HG03439 (cell line): ENCODE data around the gene SEL1L2.
"Not testable (repeated sequence)": the region's sequence is repeated elsewhere in the genome, so short reads cannot be mapped to it uniquely, and the experiment has no call there.

Experiments used
- ATAC-seq: cut with Tn5 transposase; IDR thresholded peaks from one replicate; pipeline ENCODE4 v1.9.1; 2021; ENCODE audit warnings: mild to moderate bottlenecking, moderate library complexity; ENCODE audit not compliant: unreplicated experiment

The SEL1L2 gene, protein sequence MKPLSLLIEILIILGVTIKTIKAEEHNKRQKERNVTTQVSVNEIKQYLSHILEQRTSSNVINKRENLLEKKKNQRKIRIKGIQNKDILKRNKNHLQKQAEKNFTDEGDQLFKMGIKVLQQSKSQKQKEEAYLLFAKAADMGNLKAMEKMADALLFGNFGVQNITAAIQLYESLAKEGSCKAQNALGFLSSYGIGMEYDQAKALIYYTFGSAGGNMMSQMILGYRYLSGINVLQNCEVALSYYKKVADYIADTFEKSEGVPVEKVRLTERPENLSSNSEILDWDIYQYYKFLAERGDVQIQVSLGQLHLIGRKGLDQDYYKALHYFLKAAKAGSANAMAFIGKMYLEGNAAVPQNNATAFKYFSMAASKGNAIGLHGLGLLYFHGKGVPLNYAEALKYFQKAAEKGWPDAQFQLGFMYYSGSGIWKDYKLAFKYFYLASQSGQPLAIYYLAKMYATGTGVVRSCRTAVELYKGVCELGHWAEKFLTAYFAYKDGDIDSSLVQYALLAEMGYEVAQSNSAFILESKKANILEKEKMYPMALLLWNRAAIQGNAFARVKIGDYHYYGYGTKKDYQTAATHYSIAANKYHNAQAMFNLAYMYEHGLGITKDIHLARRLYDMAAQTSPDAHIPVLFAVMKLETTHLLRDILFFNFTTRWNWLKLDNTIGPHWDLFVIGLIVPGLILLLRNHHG

DNA sequence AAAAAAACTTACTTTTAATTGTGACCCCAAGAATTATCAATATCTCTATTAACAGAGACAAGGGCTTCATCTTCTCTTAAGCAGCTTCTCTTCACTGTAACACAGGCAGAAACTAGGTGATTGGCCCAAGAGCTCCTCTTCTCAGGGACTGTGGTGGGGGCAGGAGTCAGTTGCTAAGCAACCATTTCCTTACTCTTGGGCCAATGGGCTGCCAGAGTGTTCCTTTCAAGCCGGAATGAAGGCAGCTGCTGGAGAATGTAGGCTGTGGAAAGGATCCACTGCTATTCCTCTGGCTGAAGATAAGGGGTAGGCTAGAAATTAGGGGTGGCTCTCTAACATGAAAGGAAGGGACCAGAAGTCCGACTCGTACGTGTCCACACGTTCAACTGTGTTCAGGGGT, at the start of gene SEL1L2:
TSS of gene SEL1L2 (minus strand) at position 150 of the 400 bp plus-strand sequence. CDS start at position 70, 80 bp downstream.
- ATAC-seq: no peak

DNA sequence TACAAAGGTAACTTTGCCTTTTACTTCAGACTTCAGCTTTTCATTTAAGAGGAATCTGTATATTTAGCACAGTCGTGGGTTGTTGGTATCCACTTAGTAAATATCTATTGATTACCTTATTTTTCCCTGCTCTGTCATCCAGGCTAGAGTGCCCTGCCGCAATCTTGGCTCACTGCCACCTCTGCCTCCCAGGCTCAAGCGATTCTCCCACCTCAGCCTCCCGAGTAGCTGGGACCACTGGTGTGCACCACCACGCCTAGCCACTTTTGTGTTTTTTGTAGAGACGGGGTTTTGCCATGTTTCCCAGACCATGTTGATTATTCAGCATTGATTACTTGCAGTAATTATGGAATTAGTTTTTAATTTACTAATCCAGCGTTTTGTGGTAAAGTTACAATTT, 46.2 kb upstream of the SEL1L2 start:
- no peak for ATAC-seq

DNA sequence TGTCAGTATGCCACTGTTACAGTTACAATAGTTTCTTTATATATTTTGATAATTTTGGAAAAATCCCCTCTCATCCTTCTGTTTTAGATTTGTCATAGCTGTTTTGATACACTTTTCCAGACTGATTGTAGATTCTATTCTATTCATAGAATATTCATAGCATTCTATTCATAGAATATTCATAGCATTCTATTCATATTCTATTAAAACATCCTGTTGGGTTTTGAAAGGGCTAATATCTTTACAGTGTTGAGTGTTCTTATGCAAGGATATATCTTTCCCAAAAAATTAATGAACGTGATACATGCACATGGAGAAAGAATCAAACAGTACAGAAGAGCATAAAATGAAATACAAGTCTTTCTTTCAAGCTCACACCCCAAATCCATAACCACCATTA, 42.9 kb upstream of the SEL1L2 start:
- no peak for ATAC-seq

DNA sequence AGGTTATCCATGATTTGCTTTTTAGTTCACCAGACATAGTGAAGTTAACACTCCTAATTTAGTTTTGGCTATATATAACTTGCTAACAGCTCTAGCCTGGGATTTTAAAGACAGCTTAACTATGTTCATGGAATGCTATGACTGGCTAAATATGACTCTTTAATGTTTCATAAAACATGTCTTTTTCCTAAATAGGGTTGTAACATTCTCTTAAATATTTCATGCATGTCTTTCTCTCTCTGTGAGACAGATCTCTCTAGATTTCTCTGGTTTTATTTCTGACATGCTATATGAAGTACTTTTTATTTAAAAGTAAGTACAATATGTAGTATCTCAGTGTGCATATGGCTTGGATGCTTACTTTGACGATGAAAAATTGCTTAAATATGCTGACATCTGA, 40.6 kb upstream of the SEL1L2 start:
- ATAC-seq: no peak

DNA sequence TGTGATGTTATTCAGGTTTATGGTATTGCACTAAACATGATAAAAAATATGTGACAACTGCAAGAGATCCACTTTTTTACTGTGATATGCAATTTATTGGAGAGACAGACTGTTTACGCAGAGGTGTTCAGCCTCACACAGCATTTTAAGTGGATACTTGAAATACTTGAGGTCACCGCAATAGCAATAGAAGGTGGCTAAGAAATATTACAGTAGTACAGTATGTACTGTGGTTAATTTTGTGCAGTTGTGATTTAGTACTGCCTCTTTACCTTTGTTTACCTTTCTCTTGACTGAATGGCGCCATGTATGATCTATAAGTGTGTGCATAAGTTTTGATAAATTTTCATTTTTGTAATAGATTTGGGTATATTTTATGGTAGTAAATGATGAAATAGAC, 22.3 kb upstream of the SEL1L2 start:
- ATAC-seq: no peak

DNA sequence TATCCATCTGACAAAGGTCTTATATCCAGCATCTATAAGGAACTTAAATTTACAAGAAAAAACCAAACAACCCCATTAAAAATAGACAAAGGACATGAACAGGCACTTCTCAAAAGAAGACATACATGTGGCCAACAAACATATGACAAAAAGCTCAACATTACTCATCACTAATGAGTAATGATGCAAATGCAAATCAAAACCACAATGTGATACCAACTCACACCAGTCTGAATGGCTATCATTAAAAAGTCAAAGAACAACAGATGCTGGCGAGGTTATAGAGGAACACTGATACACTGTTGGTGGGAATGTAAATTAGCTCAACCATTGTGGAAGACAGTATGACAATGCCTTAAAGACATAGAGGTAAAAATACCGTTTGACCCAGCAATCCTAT, 18.8 kb upstream of the SEL1L2 start:
- ATAC-seq: no peak

DNA sequence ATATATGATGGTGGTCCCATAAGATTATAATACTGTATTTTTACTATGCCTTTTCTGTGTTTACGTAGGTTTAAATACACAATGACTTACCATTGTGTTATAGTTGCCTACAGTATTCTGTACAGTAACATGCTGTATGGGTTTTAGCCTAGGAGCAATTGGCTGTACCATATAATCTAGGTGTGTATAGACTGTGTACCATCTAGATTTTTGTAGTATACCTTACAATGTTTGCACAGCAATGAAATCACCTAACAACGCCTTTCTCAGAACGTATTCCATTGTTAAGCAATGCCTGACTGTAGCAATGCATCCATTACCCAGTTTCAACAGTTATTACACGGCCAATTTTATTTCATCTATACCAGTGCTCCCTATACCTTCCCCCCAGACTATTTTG, 15.6 kb upstream of the SEL1L2 start:
- ATAC-seq: no peak

DNA sequence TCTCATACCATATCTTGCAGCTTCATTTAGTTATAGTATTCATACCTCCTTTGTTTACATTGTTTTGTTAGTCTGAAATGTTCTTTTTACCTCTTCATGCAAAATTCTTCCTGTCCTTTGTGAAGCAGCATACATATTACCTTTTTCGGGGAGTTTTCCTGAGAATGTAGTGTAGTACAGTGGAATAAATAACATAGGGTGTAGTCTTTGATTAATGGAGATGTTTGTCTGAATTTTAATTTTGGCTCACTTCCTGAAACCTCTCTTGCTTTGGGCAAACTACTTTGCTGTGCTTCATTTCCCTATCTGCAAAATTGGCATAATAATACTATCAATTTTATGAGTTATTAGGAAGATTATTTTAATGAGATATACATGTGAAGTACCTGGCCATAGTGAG, 10.5 kb upstream of the SEL1L2 start:
- no peak for ATAC-seq

DNA sequence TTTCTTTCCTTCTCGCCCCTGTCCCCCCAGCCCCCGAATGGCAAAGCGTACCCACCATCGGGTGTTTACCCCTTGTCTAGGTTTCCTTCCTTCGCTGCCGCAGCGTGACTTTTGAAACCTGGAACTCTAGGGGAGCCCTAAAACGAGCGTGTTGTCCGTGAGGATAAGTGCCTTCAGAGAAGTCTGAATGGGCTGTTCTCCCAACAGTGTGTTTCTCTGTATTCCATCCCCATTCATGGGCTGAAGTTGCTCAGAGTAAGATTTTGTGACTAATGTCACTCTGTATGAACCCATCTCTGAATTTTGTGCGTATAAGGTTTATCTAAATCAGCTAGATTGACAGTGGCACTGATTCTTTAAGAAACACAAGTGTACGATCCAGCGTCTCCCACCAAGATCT, 5.9 kb upstream of the SEL1L2 start:
- ATAC-seq: no peak

DNA sequence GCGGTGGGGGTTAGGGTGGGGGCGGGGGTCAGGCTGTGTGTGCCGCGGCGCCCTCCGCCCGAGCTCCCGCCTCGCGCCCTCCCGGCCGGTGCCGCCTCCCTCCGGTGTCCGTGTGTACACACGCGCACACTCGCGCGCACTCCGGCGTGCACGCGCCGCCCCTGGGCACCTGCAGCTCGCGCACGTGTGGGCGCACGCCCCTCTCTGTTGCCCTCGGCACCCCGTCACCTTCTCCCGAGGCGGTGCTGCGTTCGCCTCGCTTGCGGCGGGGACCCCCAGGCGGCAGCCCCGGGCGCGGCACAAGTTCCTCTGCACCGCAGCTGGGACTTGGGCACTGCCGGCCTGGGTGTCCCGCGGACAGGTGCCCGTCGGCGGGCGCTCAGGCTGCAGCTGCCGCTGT, 5.4 kb upstream of the SEL1L2 start:
- ATAC-seq: no peak

DNA sequence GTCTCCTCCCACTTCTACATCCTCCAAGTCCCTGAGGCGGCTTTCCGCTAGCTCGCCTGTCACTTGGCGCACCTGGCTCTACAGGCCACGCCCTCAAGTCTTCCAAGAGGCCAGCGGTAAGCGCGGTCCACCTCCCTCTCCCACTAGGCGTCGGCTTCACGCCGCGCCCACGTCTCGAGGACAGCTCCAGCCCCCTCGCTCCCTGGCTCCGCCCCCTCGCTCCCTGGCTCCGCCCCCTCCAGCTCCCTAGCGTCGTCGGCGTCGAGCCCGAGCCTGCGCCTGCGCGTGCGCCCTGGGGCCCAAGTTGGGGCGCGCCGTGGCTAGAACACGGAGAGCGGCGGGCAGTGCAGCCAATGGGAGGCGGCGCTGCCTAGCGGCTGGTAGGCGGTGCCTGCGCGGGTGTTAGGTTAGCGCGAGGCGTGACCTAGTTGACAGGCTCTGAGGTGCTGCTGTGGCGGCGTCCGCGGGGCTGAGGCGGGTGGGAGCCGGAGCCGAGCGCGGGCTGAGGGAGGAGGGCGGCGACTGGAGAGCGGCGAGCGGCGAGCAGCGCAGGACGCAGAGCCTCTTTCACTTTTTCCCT, 4.8 kb upstream of the SEL1L2 start, which contains the start of gene MACROD2:
TSS of gene MACROD2 (plus strand) at position 431 of the 580 bp plus-strand sequence.
- no peak for ATAC-seq

DNA sequence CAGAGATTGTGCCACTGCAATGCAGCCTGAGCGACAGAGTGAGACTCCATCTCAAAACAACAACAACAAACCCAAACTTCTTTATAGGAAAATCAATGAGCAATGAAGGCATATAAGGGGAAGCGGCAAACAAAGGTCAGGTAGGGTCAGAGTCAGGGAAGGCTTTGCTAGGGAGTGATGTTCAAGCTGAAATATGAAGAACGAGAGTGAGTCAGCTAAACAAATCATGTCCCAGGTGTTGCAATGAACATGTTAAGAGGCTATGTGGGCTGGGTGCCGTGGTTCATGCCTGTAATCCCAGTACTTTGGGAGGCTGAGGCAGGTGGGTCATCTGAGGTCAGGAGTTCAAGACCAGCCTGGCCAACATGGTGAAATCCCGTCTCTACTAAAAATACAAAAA, 1.5 kb upstream of the SEL1L2 start:
- ATAC-seq: not testable (repeated sequence)

DNA sequence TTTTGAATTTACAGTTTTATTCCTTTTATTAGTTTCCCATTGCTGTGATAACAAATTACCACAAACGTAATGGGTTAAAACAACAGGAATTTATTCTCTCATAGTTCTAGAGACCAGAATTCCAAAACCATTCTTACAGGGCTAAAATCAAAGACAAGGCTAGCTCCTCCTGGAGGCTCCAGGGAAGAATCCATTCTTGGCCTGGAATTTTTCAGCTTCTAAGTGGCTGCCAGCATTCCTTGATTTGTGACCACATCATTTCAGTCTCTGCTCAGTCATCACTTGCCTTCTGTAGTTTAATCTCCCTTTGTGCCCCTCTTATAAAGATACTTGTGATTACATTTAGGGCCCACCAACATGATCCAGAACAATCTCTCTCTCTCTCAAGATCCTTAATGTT, 897 bp upstream of the SEL1L2 start:
- ATAC-seq: no peak

DNA sequence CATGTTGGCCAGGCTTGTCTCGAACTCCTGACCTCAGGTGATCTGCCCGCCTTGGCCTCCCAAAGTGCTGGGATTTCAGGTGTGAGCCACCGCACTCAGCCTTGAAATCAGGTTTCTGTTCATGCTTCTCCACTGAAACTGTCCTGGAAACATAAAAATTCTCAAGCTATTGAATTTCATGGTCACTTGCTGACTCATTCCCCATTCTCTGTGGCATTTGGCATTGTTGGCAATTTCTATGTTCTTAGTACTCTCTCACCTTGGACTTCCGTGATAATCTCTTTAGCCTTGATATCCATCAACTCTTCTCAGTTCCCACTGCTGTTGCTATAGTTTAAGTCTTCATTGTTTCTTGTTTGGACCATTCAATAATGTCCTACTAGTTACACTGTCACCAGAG, 6.2 kb downstream of the SEL1L2 start:
- no peak for ATAC-seq

DNA sequence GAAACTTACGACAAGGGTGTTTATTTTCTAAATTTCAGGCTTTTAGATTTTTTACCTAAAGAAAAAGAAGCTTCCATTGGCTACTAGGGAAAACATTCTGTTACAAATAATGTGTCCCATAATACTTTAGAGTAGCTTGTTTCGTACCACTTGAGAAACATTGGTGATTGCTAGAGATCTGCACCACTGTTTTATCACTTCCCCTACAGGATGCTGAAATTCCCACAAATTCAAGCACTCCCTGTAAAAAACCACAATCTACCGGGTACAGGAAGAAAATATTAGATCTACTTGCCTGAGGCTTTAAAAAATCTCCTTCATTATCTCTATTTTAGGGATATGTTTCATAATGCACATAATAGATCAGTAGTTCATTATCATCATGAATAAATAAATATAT, 29.9 kb downstream of the SEL1L2 start:
- ATAC-seq: no peak

DNA sequence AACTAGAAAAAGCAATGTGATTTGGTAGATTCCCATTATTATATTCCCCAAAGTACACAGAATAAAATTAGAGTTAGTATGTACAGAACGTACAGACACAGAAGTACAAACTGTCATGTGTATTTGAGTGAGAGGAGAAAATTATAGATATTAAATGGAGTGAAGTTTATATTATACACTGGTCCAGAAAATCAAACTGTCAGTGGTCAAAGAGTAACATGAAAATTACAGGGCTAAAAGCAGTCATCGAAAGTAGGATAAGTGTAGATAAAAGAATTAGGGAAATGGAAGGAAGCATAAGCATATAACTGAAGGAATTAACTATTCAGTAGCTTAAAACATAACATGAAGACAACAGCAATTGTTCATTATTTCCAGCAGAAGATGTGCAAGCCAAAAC, 30.3 kb downstream of the SEL1L2 start:
- ATAC-seq: no peak

DNA sequence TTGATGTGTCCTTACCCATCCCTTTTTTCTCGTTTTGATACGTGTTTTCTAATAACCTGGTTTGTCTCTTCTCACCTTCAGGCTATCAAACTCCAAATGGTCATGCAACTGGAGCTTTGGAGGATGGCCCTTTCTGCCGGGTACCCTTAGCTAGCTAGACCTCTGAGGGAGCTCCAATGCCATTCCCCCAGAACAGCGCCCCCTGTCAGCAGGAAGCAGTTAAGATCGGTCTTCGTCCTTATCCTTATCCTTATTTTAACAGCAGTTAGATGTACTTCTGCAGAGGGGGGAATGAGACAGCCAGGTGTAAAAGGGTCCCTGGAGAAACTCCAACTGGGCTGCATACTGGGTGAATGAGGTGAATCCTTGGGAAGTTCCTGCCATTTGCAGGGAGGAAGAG, 37.2 kb downstream of the SEL1L2 start:
- ATAC-seq: no peak

DNA sequence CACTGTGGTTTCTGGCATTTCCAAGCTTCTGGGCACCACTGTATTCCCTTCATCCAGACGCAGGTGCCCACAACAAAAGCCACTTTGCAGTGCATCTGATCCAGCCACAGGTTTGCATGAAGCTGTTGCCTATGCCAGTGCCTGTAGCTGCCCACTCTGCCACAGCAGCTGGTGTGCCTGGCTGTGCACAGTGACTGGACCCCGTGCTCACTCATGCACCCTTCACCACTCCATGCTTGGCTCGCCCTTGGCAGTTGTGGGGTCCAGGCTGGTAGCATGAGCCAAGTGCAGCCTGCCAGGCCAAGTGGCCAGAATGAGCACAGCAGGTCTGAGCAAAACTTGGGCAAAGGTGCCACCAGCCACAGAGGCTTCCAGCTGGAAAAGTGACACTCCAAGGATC, 42.7 kb downstream of the SEL1L2 start:
- ATAC-seq: no peak

DNA sequence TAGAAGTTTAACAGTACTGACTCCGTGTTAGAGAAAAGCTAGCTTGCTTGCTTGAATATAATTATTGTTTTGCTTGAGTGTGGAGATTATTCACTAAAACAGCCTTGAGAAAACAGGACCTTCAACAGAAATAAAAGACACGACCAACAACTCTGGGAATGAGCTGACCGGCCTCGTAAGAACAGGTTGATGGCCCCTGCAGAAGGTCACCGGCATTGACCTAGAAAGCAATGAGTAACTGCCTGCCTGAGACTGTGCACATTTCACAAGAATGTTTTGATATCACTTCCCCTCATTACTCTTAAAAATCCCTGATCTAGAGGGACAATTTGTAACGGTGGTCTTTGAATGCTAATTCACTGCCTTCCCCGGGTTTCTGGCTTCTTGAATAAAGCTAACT, 49.4 kb downstream of the SEL1L2 start:
- no peak for ATAC-seq

DNA sequence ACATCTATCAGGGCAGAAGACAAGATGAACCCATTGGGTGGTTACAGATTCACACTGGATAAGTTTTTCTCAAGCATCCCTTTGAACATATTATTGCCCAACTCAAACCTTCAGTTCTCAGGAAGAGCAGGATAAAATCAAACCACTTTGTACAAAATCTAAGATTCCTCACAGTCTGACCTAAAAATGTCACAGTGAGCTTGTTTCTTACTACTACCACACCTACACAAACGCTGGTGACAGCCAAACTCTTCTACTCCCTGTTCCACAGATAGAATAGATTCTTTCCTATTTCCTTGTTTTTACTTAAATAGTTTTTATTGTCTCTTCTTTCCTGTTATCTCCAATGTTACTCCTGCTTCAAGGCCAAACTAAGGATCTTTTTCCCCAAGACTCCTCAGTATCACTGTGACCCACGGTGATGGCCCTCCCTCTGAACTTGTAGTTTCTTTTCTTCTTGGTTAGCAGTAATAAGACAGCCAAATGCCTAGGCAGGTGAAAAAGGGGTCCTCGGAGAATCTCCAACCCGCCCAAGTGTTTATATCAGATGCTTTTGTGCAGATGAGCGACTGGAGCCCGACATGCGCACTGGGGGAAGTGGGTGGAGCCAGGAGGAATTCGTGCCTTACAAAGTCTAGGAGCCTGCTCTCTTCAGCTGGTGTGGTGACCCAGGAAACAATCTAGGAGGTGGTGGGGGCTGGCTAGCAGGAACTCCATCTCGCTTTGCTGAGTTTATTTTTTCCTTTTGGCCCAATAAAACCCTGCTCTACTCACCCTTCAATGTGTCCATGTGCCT, 53.4 kb downstream of the SEL1L2 start:
- ATAC-seq: no peak
